Putamen (tissue), 1 donor: Measurements from ENCODE around the gene RAPGEF6.
"Not testable (repeated sequence)": the region's sequence is repeated elsewhere in the genome, so short reads cannot be mapped to it uniquely, and the experiment has no call there.

Experiments
- DNase-seq: peaks from one replicate; pipeline ENCODE4 v3.0.0-alpha.2; 2016; ENCODE audit warnings: low spot score

Gene RAPGEF6

DNA sequence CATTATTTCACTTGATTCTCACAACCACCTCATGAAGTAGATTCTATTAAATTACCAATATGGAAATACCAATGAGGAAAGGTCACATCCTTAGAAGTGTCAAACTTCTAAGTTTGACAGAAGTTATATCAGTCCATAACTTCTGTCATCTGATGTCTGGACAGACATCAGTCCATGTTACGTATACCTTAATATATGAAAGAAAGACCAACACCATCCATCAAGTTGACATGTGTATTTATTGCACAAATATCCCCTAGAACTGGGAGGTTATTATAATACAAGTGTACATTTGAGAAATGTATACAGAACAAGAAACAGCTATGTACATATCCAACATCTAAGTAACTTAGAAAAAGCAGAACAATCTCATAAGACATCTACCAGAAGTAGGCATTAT, 6.5 kb upstream of the RAPGEF6 start:
- DNase-seq, result no peak

DNA sequence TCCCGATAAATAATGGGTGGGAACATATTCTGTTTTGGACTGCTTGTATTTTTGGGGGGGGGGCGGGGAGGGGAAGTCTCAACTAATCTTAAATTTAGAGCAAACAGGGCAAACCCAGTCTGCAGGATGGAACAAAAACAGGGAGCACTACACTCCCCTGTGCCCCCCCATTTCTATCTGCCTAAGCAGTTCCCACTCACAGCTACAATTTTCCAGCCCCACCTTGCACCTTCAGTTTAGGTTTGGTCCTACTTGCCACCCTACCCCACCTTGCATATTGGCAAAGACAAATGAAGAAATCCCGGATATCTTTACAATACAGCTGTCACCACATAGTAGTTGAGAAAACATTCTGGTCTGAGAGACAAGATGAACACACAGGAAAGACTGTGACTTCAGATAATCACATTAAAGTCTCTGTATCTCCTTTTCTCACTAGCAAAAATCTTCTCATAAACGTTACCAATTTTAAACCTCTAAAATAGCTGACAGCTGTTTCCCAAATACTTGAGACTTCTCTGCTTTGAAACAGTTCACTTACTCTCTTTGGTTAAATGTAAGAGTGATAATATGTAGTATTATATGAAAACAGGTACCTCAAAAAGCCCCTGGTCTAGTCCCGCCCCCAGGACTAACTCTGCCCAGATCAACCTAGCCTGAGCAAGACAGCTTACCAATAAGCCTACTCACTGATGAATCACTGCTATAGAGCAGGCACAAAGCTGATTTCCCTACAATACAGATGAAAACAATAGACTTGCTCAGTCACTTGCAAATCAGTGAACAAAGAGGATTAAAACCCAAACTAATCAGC, 5.2 kb upstream of the RAPGEF6 start:
- no peak for DNase-seq

DNA sequence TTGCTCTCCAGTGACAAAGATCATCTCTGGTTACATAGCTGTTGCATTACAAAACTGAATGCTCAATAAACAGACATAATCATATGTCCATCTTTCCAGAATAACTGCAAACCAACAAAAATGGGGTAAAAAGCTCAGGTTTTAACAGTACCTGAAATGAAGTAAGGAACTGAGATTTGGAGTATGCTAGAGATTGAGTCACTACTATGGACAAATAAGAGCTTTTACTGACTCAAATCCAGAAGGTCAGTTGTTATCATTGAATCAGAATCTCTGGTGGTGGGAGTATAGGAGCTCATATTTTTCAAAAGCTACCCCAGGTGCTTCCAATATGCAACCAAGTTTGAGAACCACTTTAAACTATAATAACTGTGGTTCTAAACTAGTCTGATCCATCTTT, 4.1 kb upstream of the RAPGEF6 start:
- no peak for DNase-seq

DNA sequence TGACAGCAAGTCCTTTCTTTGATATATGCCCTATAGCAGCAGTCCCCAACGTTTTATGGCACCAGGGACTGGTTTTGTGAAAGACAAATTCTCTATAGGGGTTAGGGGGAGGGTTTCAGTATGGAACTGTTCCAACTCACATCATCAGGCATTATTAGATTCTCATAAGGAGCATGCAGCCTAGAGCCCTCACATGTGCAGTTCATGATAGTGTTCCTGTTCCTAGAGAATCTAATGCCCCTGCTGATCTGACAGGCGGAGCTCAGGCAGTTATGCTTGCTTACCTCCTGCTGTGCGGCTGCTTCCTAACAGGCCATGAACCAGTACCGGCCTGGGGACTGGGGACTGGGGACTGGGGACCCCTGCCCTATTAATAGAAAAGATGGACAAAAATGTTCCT, 2.7 kb upstream of the RAPGEF6 start:
- DNase-seq, result no peak

DNA sequence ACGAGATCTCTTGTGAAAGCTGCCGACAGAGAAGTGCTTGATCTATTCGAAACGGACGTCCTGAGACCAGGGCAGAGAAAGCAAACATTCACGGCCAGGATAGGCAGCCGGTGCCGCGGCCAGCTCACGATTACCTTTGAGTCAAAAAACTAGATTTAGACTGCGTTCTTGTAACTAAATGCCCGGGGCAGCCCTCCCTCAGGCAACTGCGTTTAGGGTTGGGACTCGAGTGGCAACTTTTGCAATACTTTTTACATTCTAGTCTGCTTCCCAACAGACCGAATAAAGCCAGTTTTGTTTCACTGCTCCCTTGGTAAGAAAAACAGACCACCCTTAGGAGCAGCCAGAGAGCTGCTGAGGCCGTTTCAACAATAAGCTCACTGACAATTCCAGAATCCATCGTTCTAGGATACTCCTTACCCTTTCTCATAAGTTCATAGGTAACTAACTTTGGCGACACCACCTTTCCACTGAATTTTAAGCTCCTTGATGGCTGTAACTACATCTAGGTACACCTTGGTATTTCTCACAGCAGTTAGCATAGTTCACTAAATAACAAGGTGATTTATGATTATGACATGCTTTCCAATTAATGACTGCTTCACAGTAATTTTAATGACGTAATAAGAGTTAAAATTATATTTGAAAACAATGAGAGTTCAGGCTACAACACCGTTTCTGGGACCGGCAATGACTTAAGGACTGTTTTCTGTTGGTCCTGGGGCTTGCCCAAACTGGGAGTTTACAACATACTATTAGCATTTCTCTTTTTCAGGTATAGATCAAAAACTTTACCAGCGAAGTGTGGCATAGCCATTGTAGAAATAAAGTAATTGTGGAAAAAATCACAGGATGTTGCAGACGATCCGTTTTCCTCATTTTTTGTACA, 899 bp upstream of the RAPGEF6 start:
- DNase-seq, result no peak

DNA sequence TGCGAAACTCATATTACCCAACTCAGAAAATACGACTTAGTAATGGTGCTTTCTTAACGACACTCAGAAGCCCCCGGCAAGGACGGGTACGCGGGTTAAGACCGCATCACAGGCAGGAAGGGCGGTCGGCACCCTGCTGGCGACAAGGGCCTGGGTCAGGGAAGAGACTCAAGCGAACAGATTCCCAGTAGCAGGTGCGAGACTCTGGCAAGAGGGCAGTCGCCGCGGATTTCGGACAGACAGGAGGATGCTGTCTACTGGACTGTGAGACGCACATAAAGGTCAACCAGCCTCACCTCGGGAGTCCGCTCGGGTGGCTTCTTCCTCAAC, 398 bp downstream of the RAPGEF6 start:
- DNase-seq, result peak; percentile 53

DNA sequence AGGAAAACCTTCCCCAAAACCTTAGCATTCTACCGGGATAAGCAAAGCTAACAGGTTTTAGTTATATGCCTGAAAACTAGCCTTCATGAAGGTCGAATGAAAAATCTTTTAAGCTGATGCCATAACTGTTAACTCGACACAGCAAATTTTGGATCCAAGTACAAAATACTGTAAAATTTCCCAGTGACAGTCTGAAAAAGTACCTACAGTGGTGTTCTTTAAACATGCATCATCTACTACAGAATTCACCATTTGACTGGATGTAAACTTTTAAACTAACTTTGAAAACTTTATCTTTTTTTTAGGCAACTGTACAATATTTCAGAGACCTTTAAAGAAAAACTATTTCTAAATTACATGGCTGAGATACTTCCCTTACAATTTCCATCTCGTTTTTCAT, 791 bp downstream of the RAPGEF6 start:
- DNase-seq, result no peak

DNA sequence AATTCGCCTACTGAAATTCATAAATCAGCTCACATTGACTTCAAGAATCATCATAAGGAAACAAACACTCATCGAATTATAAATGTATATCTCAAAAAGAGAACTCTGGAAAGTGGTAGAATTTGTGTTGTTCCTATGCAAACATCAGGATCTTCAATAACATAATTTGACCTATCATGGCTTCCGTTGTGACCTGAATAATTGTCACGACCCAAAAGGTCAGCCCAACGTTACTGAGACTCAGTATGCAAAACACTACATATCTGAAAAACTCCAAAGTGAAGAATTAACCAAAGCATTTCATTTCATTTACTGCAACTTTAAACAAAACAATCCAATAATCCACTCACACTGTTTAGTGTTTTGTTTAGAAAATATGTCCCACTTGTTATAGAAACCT, 1.2 kb downstream of the RAPGEF6 start:
- no peak for DNase-seq

DNA sequence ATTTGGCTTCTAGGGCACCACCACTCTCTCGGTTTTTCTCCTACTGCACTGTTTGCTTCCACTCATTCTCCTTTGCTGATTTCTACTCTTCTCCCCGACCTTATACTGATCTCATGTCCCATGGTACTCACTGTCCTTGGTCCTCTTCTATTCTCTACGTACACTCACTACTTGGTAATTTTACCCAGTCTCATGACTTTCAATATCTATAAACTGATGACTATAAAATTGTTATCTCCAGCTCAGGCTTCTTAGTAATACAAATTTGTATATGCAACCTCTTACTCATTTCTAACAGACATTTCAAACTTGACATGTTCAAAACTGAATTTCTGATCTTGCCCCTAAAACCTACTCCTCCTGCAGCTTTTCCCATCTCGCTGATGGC, 4.1 kb downstream of the RAPGEF6 start:
- no peak for DNase-seq

DNA sequence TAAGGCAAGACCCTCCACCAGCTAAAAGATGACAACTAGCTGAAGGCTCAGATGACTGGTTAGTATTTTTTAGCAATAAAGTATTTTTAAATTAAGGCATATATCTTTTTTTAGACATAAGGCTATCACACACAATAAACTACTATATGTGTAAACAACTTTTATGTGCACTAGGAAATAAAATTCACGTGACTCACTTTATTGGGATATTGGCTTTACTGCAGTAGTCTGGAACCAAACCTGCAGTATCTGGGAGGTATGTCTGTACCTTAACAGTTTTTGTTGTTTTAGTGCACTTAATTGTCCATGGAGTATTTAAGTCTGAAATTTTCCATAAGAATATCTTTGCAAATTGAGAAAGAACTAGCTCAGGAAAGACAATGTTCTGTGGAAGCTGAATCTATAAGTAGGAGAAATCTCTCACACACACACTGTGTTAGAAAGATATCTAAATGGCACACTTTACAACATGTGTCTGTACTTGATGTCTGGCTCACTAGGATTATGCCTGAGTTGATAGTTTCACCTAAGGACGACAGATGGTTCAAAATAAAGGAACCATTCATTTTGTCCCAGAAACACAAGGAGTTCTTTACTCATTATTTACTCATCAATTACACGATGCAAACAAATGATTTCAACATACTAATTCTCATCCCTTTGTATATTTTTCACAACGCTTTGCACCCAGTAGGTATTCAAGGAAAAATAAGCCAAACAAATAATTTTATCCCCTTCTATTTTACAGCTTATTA, 4.6 kb downstream of the RAPGEF6 start:
- no peak for DNase-seq

DNA sequence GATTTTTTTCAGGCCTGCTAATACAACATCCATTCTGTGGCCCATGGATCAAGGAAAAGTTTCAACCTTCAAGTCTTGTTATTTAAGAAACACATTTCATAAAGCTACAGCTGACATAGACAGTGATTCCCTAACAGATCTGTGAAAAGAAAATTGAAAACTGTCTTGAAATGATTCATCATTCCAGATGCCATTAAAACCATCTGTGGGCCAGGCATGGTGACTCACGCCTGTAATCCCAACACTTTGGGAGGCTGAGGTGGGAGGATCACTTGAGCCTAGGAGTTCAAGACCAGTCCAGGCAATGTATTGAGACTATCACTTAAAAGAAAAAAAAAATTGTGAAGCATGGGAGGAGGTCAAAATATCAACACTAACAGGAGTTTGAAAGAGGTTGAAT, 6.0 kb downstream of the RAPGEF6 start:
- no peak for DNase-seq

DNA sequence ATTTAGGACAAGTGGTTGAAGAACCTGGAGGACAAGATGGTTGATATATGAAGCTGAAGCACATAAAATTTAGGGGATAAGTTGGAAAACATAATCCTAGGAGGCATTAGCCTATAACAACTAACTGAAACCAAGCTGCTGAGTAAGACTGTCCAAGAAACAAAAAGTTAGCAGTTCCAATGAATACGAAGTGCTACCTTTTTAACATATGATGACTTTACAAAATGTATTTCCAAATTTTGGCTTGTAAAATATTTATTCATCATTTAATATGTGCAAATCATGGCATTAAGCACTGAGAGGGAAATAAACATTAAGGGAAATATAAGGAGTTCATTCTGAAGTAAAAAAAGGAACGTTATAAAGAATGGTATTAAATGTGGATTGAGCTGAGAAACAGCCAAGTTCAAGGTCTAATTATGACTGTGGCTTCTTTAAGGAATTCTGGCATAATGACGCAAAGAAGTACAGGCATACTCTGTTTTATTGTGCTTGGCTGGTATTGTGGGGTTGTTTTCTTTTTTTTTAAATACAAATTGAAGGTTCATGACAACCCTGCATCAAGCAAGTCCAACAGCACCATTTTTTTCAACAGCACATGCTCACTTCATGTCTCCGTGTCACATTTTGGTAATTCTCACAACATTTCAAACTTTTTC, 7.7 kb downstream of the RAPGEF6 start:
- DNase-seq, result no peak

DNA sequence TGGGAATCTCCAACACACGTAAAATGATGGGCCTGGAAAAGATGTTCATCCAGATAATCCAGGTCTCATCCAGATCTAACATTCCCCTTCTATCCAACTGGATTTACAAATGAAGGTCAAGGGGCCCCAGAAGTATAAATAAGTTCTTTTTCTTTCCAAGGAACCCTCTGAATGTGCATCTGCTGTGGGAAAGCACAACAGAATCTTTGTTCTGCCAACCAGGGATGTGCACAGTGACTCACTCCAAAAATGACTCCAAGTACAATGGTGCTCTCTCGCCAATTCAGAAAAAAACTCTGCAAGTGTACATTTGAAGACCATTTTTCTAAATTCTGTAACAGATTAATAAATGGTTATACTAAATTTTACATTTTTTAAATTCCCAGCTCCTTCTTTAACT, 12.4 kb downstream of the RAPGEF6 start:
- DNase-seq, result peak; percentile 88

DNA sequence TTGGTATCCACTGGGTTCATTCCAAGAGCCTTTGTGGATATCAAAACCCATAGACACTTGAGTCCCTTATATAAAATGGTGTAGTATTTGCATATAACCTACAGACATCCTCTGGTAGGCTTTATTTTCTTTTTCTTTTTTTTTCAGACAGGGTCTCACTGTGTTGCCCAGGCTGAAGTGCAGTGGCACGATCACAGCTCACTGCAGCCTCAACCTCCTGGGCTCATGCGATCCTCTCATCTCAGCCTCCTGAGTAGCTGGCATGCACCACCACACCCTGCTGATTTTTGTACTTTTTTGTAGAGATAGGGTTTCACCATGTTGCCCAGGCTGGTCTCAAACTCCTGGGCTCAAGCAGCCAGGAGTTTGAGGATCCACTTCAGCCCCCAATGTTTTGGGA, 13.9 kb downstream of the RAPGEF6 start:
- DNase-seq, result not testable (repeated sequence)

DNA sequence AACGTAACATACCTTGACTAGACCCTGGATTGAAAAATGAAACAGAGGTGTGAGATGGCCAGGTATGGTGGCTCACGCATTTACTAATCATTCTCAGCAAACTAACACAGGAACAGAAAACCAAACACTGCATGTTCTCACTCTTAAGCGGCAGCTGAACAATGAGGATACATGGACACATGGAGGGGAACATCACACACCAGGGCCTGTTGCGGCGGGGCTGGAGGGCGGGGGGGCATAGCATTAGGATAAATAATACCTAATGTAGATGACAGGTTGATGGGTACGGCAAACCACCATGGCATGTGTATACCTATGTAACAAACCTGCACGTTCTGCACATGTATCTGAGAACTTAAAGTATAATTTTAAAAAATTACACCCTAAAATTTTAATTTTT, 15.9 kb downstream of the RAPGEF6 start:
- DNase-seq, result no peak

DNA sequence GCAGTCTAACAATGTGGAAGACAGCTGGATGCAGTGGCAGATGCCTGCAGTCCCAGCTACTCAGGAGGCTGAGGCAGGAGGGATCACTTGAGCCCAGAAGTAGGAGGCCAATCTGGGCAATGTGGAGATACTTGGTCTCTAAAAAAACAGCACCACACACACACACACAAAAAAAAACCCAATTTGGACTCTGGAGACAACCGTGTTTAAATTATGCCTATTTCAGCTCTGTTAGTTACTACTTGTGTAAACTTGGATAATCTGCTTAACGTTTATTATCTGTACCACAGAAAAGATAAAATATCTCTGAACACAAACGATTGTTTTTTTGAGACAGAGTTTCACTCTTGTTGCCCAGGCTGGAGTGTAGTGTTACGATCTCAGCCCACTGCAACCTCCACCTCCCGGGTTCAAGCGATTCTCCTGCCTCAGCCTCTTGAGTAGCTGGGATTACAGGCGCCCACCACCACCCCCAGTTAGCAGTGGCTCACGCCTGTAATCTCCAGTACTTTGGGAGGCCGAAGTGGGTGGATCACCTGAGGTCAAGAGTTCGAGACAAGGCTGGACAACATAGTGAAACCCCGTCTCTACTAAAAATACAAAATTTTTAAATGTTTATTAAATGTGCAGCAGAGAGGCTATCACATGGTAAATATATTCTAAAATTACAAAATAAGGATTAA, 17.7 kb downstream of the RAPGEF6 start:
- DNase-seq, result no peak

DNA sequence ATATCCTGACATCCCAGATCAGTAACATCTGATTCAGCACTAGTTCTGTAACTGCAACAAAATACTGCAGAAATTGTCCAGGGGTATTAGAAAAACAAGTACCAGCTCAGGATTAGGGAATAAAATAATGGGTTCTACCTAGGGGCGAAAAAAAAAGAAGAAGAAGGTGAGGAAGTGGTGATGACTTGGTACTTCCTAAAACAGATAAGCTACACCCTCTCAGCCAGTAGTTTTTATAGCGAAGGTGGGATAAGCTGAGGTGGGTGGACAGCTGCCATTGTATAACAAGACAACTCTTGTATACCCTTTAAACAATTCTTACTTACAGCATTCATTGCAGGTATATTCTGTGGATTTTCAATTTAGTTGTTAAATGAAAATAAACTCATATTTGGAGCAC, 19.1 kb downstream of the RAPGEF6 start:
- DNase-seq, result no peak

DNA sequence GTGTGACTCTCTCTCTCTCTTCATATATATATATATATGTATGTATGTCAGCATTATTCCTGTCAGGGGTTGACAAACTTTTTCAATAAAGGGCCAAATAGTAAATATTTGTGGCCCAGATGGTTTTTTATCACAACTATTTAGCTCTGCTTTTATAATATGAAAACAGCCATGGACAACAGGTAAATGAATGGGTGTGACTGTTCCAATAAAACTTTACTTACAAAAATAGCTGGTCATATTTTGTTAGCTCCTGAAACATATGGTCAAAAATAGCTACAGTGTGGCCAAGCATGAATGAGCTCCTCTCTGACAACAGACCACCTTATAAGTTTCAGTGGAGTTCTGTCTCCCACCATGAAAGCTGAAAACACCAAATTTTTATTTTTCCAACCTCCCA, 21.6 kb downstream of the RAPGEF6 start:
- DNase-seq, result no peak

DNA sequence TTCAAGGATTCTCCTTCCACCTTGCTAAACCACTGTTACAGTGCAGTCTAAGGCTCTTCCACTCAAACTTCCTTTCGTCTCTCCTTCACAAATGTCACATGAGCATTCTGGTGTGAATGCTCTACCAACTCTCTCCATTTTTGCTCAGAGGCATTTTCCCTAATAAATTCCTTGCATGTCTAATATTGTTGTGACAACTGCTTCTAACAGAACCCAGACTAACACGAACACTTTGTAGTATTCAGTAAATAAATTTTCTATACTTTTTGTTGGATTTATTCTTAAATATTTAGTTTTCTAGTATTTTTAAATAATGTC, 24.0 kb downstream of the RAPGEF6 start:
- no peak for DNase-seq

DNA sequence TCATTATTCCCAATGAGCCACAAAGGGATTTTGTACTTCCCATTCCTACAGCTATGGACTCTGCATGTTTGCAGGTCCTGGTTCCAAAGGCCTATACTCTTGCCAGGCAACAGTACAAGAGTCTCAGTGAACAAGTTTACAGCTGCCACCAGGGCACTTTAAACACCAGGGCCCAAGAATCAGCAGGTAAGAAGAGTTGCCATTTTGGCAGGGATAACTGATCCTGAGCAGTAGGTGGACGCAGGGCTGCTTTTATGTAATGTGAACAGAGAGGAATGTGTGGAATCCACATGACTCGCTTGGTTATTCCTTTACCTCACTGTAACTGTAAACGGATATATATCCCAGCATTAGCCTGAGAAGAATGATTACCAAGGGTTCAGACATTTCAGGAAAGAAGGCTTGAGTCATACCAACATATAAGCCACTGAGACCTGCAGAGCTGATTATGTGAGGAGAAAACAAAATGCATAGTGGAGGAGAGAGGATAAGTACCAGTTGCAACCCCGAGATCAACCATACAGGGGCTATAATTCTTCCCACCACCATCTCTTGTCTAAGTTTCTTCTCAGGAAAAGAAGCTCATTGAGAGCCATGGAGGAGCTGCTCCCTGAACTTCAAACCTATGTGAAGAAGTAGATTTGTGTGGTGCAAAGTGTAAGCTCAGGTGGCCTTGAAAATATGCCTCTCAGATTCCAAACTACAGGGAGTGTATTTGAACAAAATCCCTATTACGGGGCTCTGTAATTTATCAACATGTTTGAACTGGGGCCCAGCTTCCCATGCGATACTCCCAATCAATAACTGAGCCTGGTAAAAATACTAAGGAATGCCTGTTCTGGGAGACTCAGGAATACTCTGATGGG, 24.6 kb downstream of the RAPGEF6 start:
- DNase-seq, result no peak

DNA sequence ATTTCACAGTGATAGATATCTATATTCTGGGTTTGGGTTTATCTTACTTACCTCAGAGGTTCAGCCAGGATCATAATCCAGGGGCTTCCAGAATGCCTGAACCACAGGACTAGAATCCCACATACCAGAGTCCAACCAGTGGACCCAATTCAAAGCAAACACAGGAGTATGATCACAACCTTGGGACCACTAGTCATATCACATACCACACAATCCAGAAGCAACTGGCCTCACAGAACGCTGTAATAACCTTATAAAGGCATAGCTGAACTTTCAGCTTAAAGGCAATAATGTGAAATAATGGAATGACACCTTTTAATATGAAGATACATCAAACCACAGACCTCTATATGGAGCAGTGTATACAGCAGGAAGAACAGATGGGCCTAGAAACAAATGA, 25.3 kb downstream of the RAPGEF6 start:
- DNase-seq, result no peak
